NCI-H345 treated with DMSO at 0.1 percent for 48 hours (cell line): Measurements from ENCODE around the gene PLCD3.

Experiments used
- DNase-seq: peaks from one replicate; lab custom pipeline; 2025; ENCODE audit not compliant: unreplicated experiment; lab: John Stamatoyannopoulos, UW

PLCD3 gene

DNA sequence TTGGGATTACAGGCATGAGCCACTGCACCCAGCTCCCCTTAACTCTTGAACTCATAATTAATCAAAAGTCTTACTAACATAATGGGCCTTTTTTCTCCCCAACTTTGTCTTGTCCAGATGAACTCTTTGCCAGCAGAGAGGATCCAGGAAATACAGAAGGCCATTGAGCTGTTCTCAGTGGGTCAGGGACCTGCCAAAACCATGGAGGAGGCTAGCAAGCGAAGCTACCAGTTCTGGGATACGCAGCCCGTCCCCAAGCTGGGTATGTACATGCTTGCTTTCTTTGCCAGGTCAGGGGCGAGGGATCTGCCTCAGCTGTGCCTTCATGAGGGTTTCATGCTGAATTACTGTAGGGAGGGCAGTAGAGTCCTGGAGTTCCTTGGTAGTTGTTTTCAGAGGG, 45.9 kb downstream of the PLCD3 start:
- no peak for DNase-seq

DNA sequence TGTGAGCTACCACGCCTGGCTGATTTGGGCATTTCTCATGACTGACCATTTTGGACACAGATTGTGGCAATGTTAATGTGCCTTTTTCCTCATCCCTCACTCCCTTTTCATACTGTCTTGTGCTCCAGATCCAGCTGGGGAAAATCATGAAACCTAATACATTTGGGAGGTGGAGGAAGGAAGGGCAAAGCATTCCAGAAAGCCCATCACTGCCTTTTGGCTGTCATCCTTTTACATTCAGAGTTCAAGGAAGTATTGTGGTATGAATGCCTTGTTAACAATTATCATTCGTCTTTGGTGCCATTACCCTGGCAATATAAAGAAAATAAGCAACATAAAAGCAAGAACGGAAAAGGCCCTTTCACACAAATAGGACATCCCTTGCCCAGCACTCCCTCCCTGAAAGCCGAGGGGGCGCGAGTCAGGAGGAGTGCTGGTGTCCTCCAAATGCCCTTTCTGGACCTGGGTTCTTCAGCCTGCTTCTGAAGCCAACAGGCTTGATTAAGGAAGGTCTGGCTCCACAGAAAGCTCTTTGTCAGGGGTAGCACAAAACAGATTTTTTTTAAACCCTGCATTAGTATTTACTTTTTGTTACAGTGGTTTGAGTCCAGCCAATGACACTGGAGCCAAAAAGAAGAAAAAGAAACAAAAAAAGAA, 51.1 kb downstream of the PLCD3 start:
- no peak for DNase-seq

DNA sequence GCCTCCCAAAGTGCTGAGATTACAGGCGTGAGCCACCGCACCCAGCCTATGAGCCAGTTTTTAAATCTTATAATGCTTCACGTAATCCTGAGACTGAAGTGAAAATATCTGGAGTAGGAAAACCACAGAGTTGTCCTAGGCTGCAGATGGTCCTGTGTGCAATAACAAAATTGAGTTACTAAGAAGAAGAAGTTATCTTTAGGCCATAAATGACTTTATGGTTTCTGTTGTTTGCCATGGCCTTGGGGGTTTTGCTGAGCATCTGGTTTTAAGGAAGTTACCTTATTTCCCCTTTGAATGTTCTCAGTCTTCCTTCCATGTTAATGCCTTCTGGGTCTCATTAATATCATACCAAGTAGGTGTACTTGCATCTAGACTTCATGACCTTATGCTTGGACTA, 54.7 kb downstream of the PLCD3 start:
- no peak for DNase-seq

DNA sequence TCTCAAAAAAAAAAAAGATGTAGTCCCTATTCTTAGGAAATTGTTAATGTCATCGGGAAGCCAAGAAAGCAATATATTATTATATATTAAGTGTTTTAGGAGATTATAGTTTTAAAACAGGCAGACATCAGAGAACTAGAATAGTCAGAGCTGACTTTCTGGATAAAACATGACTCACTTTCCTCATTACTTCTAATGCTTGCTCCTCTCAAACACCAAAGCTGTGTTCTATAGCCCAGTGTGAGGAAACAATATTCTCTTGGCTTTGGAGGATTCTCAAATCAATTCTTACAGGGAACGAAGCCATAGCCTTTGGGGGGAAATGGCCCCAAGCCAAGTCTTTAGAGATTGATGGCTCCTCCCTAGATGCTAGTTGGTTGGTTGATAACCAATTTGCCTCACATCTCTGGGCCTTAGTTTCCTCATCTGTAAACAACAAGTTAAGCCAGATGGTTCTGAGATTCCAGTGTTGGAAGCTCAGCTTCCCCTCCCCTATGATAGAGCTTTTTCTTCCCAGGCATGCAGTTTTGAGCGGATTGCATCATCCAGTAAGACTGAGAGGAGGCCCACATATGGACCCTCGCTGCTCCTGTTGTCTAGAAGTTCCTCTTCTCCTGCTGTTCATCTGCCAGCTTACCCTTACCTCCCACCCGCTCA, 58.8 kb downstream of the PLCD3 start:
- DNase-seq: no peak

DNA sequence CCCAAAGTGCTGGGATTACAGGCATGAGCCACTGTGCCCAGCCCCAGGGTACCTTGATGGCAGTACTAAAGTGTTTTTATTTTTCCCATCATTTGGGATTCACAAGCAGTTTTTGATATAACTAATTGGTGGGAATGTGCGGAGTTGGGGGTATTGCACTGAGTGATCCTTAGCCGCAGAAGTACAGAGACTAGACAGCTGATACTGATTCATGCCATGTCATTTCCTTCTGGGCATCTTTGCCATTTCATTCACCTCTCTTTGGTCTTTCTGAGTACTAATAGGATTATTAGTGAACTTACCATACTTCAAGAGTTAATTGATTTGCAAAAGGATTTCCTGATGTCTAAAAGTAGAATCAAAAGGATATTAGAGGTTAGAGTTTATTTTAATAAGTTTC, 61.5 kb downstream of the PLCD3 start:
- no peak for DNase-seq

DNA sequence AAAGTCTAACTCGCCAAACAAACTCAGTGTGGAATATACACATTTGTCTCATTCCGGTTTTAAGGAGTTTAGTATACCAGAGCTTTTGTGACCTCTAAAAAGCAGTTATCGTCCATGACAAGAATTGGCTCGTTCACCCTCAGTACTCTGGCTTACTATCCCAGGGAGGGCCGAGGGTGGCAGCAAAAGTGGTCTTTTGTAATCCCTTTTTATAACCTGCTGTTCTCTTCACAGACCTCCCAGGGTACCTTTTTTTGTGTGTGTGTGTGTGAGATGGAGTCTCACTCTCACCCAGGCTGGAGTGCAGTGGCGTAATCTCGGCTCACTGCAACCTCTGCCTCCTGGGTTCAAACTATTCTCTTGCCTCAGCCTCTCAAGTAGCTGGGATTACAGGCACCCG, 62.3 kb downstream of the PLCD3 start:
- DNase-seq: no peak

DNA sequence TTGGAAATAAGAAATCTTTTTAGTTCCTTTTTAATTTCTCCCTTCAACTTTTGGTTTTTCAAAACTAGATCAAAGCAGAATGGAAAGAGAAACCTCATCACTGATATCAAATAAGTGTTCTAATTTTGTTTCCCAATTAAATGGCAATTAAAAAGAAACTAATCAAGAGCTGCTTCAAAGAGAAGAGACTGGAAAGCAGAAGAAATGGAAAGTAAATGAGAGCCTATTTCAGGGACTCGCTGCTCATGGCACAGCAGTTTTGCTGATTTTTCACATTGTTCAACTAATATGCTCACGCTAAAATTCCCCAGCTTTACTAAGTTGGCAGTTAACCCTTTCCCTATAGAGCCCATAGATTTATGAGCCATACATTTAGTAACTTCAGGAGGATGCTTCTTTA, 64.7 kb downstream of the PLCD3 start:
- no peak for DNase-seq

DNA sequence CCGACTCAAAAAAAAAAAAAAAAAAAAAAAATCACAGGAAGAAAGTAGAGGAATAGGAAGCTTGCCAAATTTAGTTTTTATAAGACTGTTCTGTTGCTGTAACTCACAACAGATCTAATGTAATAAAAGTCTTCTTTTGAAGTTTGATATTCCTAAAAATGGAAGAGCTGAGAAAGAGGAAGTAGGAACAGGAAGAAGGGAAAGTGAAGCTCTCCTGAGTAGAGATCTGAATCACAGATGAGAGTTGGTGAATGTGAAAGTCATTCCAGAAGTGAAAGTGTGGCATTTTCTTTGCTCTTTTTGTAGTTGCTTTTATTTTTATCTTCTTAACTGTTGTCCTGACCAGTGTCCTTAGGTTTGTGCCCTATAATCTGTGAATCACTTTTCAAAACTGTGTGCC, 69.1 kb downstream of the PLCD3 start:
- DNase-seq: no peak

DNA sequence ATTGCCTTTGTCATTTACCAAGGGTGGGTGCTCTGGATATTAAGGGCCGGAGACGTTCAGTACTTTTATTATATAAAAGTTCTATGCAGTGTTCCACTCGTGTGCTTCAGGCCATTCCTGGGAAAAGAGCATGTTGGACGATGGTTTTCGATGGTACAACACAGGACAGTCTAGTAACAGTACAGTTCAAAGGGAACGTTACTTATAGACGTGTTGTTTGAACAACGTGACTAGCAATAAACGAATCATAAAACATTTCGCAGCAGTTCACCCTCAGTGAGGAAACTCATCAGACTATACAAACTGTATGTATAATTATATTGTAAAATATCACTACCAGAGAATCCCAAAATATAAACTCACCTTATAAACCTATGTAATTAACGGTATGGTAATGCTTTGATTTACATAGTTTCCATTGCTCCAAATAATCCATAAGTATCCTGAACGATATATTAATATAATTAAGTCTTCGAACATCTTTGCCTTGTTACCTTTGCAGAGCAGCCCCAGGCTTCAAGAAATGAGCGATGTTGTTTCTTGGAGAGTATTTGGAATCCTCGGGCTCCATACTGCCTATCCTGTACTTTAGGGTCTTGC, 70.6 kb downstream of the PLCD3 start:
- DNase-seq: no peak

DNA sequence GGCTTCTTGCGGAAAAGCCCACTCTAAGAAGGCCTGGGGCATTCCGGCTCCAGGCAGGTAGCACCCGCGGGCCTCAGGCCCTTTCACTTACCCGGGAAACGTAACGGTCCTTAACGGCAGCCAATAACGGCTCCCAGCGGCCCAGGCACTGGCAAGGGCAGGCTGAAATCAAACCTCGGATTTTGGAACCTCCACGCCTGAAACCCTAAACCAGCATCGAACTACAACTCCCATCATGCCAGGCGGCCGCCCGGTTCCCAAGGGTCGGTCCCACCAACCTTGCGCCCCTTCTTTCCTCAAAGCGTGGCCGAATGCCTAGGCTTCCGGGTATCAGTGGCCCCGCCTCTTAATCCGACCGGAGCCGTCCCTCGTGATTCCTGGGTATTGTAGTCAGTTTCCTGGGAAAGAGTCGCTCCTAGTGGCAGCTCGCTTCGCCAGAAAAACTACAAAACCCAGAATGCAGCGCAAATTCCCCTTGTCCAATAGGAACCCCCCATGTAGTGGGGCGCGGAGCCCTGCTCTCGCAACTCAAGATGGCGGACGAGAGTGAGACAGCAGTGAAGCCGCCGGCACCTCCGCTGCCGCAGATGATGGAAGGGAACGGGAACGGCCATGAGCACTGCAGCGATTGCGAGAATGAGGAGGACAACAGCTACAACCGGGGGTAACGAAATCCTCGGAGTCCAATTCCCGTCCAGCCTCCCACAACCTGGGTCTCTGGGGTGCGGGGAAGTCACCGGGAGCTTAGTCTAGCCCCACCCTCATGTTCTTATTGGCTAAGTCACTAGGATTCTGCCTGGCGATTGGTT, 71.3 kb downstream of the PLCD3 start, which contains the start of gene NMT1:
TSS of gene NMT1 (plus strand) at position 521 of the 809 bp plus-strand sequence. CDS start at position 534, 13 bp downstream.
- DNase-seq: peak; percentile 99

DNA sequence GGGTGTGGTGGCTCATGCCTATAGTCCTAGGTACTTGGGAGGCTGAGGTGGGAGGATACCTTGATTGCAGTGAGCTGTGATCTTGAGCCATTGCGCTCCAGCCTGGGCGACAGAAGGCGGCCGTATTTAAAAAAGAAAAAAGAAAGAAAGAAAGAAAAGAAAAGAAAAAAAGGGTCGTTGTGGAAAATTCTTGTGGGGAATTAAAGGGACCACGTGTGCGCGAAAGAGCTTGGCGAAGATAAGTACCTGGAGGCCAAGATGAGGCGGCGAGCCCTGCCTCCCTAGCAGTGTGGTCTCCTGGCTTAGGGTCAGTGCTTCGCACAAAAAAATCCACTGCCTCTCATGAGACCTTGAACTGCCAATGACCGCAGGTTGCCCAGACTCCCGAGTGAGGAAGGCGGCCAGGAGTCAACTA, 71.9 kb downstream of the PLCD3 start:
- no peak for DNase-seq
